ENCODE measurements around the gene FGD6. TPM values are rescaled to one million over a fixed set of nuclear protein-coding genes. Genes with fewer than 3 reads are reported as not detected.

FGD6 gene
- total and polyA plus RNA-seq, 2 of the 4 experiments (the other 2 are of a cell fraction): 2.6 to 9.5 TPM

DNA sequence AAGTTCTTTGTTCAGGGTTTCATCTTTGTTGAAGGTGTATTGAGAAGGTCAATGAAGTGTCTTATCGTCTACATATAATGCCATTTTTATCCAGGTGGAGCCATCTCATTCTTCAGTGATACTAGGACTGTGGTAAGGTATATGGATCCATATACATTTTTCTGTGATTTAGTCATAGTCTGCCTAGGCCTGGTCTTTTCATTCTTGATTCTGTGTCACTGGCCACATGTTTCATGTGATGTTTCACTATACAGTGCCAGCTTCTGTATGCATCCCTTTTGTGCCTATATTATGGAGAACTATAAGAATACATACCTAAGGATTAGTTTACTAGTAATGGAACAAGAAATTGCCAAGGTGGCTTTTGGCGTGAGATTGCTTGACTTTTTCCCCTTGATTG is 40.9 kb upstream of the FGD6 start:
- Histone ChIP-seq H2BK15ac (ENCODE audit: low read depth, low read length) (no peak overlapping the region), H4K8ac (ENCODE audit: low read depth in 2 of 2, low read length in 2 of 2) (no peak overlapping the region), H3K9me3 (ENCODE audit: control insufficient read depth, insufficient read depth, low read length) (no peaks in the 10 kb centered on the region), H3K4me3 (ENCODE audit: insufficient read depth, low read depth, low read length) (no peak overlapping the region), H2BK5ac (ENCODE audit: low read depth, low read length, poor library complexity, severe bottlenecking) (peak overlapping the region; percentile 68), H2BK120ac (ENCODE audit: low read depth, low read length) (no peak overlapping the region), H3K4me1 (ENCODE audit: control insufficient read depth, insufficient read depth, low read length) (no peaks in the 10 kb centered on the region; the same call in 1 of the 2 replicates), H3K27me3 (ENCODE audit: control insufficient read depth, insufficient read depth, low read length) (no peaks in the 10 kb centered on the region), H2AK5ac (ENCODE audit: low read depth, low read length) (no peak overlapping the region), H3K79me1 (ENCODE audit: low read depth in 1 of 2, low read length in 2 of 2) (peaks cover 24 to 34% of the 10 kb centered on the region in 2 experiments), H4K20me1 (ENCODE audit: insufficient read depth, low read length) (no peaks in the 10 kb centered on the region), H4K91ac (ENCODE audit: insufficient read depth, low read depth, low read length) (no peak overlapping the region), H3K56ac (ENCODE audit: extremely low read depth, insufficient read depth, low read length) (no peak overlapping the region), H3K4ac (ENCODE audit: low read depth, low read length) (no peak overlapping the region), H2BK20ac (ENCODE audit: low read depth, low read length) (no peak overlapping the region), H3K18ac (ENCODE audit: low read depth, low read length) (no peak overlapping the region), H3K36me3 (ENCODE audit: control insufficient read depth, insufficient read depth, low read length) (peaks cover 17% of the 10 kb centered on the region), H3K23ac (ENCODE audit: low read depth, low read length) (no peak overlapping the region), H3K9ac (ENCODE audit: low read depth, low read length) (no peak overlapping the region), H3K9me1 (ENCODE audit: insufficient read depth, low read length) (0 out of 2 replicates have a peak, but pooled peaks cover 3% of the 10 kb centered on the region), H3K4me2 (ENCODE audit: low read depth, low read length) (no peak overlapping the region), H2AFZ (replicated peaks; ENCODE audit: low read length, poor library complexity) (no peak overlapping the region), H3K27ac (ENCODE audit: insufficient read depth, low read length) (no peak overlapping the region), H3K14ac (replicated peaks; ENCODE audit: low read depth, low read length) (no peak overlapping the region), H4K5ac (ENCODE audit: low read depth, low read length) (no peak overlapping the region; the same call in 1 of the 2 replicates), H2AK9ac (replicated peaks; ENCODE audit: low read depth, low read length, poor library complexity) (no peak overlapping the region)
- peak; percentile 61 for ATAC-seq (ENCODE audit: low read depth)
- dilution Hi-C loops (cut with HindIII; ENCODE audit: low sequenced_read_pairs, unreplicated experiment): no loop called here
- no CpG with 5 or more reads among the region's 2 CpGs for WGBS, 2 experiments (ENCODE audit: extremely low coverage in 2 of 2, insufficient read length in 1 of 2)
- CTCF ChIA-PET: no interaction called here
- intact Hi-C loops (cut with micrococcal nuclease): no loop called here
- BruUV-seq (replicated peaks): no TSS peak
- in situ Hi-C loops (cut with MboI; ENCODE audit: low sequenced_read_pairs): no loop called here
- POLR2A ChIA-PET (ENCODE audit: unreplicated experiment): no interaction called here
- no peak for TF ChIP-seq RAD21 (IDR thresholded peaks at IDR 0.05; ENCODE audit: low read length)
- TF ChIP-seq MAZ (IDR thresholded peaks at IDR 0.05; ENCODE audit: borderline replicate concordance, low read depth, low read length): no peak
- no peak for TF ChIP-seq RFX5 (IDR thresholded peaks at IDR 0.05; ENCODE audit: low read depth, low read length)
- TF ChIP-seq FOS (IDR thresholded peaks at IDR 0.05; ENCODE audit: low read depth, low read length): no peak
- TF ChIP-seq, protein P1, sequence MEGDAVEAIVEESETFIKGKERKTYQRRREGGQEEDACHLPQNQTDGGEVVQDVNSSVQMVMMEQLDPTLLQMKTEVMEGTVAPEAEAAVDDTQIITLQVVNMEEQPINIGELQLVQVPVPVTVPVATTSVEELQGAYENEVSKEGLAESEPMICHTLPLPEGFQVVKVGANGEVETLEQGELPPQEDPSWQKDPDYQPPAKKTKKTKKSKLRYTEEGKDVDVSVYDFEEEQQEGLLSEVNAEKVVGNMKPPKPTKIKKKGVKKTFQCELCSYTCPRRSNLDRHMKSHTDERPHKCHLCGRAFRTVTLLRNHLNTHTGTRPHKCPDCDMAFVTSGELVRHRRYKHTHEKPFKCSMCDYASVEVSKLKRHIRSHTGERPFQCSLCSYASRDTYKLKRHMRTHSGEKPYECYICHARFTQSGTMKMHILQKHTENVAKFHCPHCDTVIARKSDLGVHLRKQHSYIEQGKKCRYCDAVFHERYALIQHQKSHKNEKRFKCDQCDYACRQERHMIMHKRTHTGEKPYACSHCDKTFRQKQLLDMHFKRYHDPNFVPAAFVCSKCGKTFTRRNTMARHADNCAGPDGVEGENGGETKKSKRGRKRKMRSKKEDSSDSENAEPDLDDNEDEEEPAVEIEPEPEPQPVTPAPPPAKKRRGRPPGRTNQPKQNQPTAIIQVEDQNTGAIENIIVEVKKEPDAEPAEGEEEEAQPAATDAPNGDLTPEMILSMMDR (conservative IDR thresholded peaks at IDR 0.05; ENCODE audit: low read depth, low read length): no peak
- peak; percentile 55 for DNase-seq

All from IMR-90 (cell line).